ENCODE results near the gene PJA2. TPM values are rescaled to one million over a fixed set of nuclear protein-coding genes. Genes with fewer than 3 reads are reported as not detected.

PJA2 gene
- polyA plus RNA-seq, 3 donors: 36.2 to 74.1 (median 49.7) TPM

DNA sequence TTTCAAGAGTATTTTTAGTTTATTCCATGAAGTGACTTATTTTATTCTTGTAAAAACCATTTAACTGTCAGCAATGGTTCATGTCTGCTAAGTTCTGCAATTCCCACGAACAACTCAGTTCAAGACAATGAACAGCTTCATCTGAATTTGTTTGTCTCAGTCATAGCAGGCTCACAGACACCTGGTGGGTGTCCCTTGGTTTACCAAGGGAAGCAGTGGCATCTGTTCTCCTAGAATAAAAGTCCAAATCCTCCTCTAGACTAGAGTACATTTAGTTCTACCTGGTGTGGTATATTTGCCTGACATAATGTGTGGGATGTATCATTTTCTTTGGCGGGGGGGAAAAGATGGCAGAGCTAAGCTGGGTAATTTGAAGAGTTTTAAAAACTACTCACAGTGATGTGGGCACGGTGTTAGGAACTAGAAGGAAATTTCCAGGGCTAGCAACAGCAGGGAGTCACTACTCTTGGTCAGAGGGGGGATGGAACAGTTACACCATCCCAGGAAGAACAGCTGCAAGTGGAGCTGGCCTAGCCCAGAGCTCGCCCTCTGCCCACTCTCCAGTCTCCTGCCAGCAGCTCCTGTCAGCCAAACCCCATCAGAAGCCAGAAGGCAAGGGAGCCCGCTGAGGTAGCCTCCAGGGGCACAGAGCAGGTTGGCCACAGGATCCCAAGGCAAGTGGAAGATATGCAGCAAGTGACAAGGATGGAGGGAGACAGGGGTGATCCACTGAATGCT, 100.3 kb downstream of the PJA2 start:
- no peak overlapping the region for H2AFZ ChIP-seq (ENCODE audit: insufficient read depth, low read depth, low read length, poor library complexity, severe bottlenecking)
- H3K27ac ChIP-seq (ENCODE audit: low read depth in 1 of 2, low read length in 2 of 2): no peak overlapping the region
- no peak overlapping the region for H3K4me2 ChIP-seq (replicated peaks; ENCODE audit: extremely low read depth, low read length, poor library complexity, severe bottlenecking)
- Mint-ChIP-seq H3K36me3 (no peaks in the 10 kb centered on the region), H3K27me3 (ENCODE audit: low read depth in 3 of 3) (peaks cover 0 to 1% (median 0%) of the 10 kb centered on the region in 3 donors), H3K9me3 (peaks cover 0 to 3% (median 0%) of the 10 kb centered on the region in 7 donors), H3K27ac (no peak overlapping the region), H3K4me1 (no peaks in the 10 kb centered on the region), H3K4me3 (no peak overlapping the region)
- no peaks in the 10 kb centered on the region for H3K9me3 ChIP-seq (replicated peaks in 1 of 2; ENCODE audit: control insufficient read depth in 1 of 2, insufficient read depth in 1 of 2, low read length in 2 of 2)
- 93% methylated on average over 5 of the region's 5 CpGs for WGBS (ENCODE audit: insufficient coverage)
- H4K20me1 ChIP-seq (ENCODE audit: insufficient read depth, low read length): no peaks in the 10 kb centered on the region
- no peak overlapping the region for H3K9ac ChIP-seq (ENCODE audit: insufficient read depth, low read length, poor library complexity, severe bottlenecking)
- H3K79me2 ChIP-seq (ENCODE audit: insufficient read depth, low read length): no peaks in the 10 kb centered on the region
- H3K4me1 ChIP-seq (ENCODE audit: control insufficient read depth in 1 of 2, insufficient read depth in 2 of 2, low read length in 2 of 2): no peaks in the 10 kb centered on the region
- intact Hi-C loops (cut with micrococcal nuclease): no loop called here
- no peaks in the 10 kb centered on the region for H3K27me3 ChIP-seq (ENCODE audit: control insufficient read depth in 2 of 2, insufficient read depth in 2 of 2, low read length in 2 of 2)
- no peak overlapping the region for H3K4me3 ChIP-seq (replicated peaks in 1 of 3; ENCODE audit: low read depth in 2 of 3, low read length in 3 of 3)
- no peak for TF ChIP-seq CTCF (IDR thresholded peaks at IDR 0.05)
- no peak for DNase-seq
- H3K36me3 ChIP-seq (replicated peaks in 1 of 2; ENCODE audit: control insufficient read depth in 1 of 2, insufficient read depth in 2 of 2, low read length in 2 of 2): no peaks in the 10 kb centered on the region

DNA sequence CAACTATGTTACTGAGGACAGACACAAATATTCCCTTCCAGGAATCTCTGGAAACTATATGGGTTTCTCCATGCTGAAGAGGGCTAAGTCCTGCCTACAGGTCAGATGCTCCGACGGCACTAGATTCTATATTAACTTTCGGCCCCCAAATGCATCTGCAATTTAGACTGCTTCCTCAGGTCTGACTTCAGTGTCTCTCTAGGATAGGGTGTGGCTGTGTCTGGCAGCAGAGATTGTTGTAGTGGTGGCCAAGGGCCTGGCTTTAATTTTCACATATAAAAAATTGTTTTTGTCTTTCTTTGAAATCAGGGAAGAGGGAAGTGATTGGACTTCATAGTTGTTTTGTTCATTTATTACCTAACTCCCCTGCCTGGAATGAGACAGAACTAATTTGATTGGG, 101.8 kb downstream of the PJA2 start:
- no peaks in the 10 kb centered on the region for H3K4me1 Mint-ChIP-seq
- no peak overlapping the region for H3K4me2 ChIP-seq (replicated peaks; ENCODE audit: extremely low read depth, low read length, poor library complexity, severe bottlenecking)
- DNase-seq: no peak
- no peak overlapping the region for H3K27ac ChIP-seq (ENCODE audit: low read depth in 1 of 2, low read length in 2 of 2)
- no peak for TF ChIP-seq CTCF (IDR thresholded peaks at IDR 0.05)
- H3K9me3 ChIP-seq (replicated peaks in 1 of 2; ENCODE audit: control insufficient read depth in 1 of 2, insufficient read depth in 1 of 2, low read length in 2 of 2): no peaks in the 10 kb centered on the region
- H2AFZ ChIP-seq (ENCODE audit: insufficient read depth, low read depth, low read length, poor library complexity, severe bottlenecking): no peak overlapping the region
- no peaks in the 10 kb centered on the region for H4K20me1 ChIP-seq (ENCODE audit: insufficient read depth, low read length)
- peaks cover 0 to 3% (median 0%) of the 10 kb centered on the region in 7 donors for H3K9me3 Mint-ChIP-seq
- no peaks in the 10 kb centered on the region for H3K4me1 ChIP-seq (ENCODE audit: control insufficient read depth in 1 of 2, insufficient read depth in 2 of 2, low read length in 2 of 2)
- H3K4me3 Mint-ChIP-seq: no peak overlapping the region
- no peak overlapping the region for H3K9ac ChIP-seq (ENCODE audit: insufficient read depth, low read length, poor library complexity, severe bottlenecking)
- H3K27me3 ChIP-seq (ENCODE audit: control insufficient read depth in 2 of 2, insufficient read depth in 2 of 2, low read length in 2 of 2): no peaks in the 10 kb centered on the region
- H3K27ac Mint-ChIP-seq: no peak overlapping the region
- no peaks in the 10 kb centered on the region for H3K36me3 ChIP-seq (replicated peaks in 1 of 2; ENCODE audit: control insufficient read depth in 1 of 2, insufficient read depth in 2 of 2, low read length in 2 of 2)
- no peaks in the 10 kb centered on the region for H3K36me3 Mint-ChIP-seq
- WGBS (ENCODE audit: insufficient coverage): 100% methylated on average over 1 of the region's 3 CpGs
- H3K27me3 Mint-ChIP-seq (ENCODE audit: low read depth in 3 of 3): peaks cover 0 to 1% (median 0%) of the 10 kb centered on the region in 3 donors
- intact Hi-C loops (cut with micrococcal nuclease): no loop called here
- H3K4me3 ChIP-seq (replicated peaks in 1 of 3; ENCODE audit: low read depth in 2 of 3, low read length in 3 of 3): no peak overlapping the region
- H3K79me2 ChIP-seq (ENCODE audit: insufficient read depth, low read length): no peaks in the 10 kb centered on the region

Measured in CD14-positive monocyte (primary cell).